Dendritic cell treated with granulocyte-macrophage colony-stimulating factor and Interleukin-4, amounts not matched to agents 40 ng/mL and 50 ng/mL, for 4 days (primary cell): ENCODE data around the gene ZNF764.
A peak's percentile ranks its signal among the peaks of the same experiment; 100 is the strongest.
"Not testable (repeated sequence)": the region's sequence is repeated elsewhere in the genome, so short reads cannot be mapped to it uniquely, and the experiment has no call there.

Experiments
- H3K27ac Mint-ChIP-seq: one replicate; pipeline ENCODE4 v1.8.0; 2022; ENCODE audit warnings: mild to moderate bottlenecking, mixed read lengths
- H3K27me3 Mint-ChIP-seq: one replicate; pipeline ENCODE4 v1.8.0; 2022; ENCODE audit warnings: mild to moderate bottlenecking, mixed read lengths
- H3K36me3 Mint-ChIP-seq: one replicate; pipeline ENCODE4 v1.8.0; 2022; ENCODE audit warnings: low read depth, mixed read lengths
- H3K4me1 Mint-ChIP-seq: one replicate; pipeline ENCODE4 v1.8.0; 2022; ENCODE audit warnings: low read depth, mixed read lengths
- H3K4me3 Mint-ChIP-seq: one replicate; pipeline ENCODE4 v1.8.0; 2022; ENCODE audit warnings: mild to moderate bottlenecking, moderate library complexity, mixed read lengths
- H3K9me3 Mint-ChIP-seq: one replicate; pipeline ENCODE4 v1.8.0; 2022; ENCODE audit warnings: mixed read lengths
- intact Hi-C: fragments of 100-400 bp; cut with micrococcal nuclease; formaldehyde crosslinking; loops from one replicate; pipeline ENCODE4 v1.15.0; 2022

ZNF764 gene

DNA sequence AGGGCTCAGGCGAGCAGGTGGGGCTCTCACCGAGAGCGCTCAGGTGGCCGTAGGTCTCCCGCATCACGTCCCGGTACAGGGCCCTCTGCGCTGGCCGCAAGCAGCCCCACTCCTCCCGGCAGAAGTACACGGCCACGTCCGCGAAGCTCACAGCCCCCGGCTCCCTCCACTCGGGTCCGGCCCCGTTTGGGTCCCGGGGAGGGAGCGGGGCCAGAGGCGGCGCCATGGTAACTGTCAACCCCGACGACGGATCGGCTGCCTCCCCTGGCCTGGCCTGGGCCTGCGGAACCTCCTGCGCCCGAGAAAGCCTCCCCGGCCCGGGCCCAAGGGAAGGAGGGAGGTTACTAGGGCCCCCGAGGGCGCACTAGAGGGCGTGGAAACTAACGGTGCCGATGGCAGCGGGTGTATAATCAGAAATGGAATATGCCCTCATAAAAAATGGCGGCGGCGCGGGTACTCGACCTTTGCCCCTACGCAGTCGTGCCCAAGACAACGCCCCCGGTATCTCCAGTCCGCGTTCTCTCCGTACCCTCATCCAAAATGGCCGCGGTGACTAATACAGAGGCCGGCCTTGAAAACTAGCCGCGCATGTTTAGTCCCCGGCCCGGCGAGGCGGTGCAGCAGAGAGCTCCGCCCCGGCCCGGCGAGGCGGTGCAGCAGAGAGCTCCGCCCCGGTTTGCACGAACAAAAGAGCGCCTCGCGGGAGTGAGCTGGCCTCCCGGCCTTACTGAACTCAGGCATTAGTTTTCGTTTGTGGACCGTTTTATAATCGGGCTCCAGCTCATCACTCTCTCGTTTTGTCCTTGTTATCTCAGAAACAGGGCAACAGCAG is at the start of gene ZNF764:
Gene ZNF764 (minus strand): TSS at position 418 of the 832 bp plus-strand sequence. CDS start 192 bp downstream, at position 226.
- Mint-ChIP-seq H3K9me3 (no peaks in the 10 kb centered on the region), H3K4me3 (peak within 1 kb of the TSS; percentile 92), H3K4me1 (peaks cover 65% of the 10 kb centered on the region), H3K27ac (peak within 1 kb of the TSS; percentile 99), H3K36me3 (peaks cover 48% of the 10 kb centered on the region), H3K27me3 (no peaks in the 10 kb centered on the region)
- intact Hi-C loops = no loop called here

DNA sequence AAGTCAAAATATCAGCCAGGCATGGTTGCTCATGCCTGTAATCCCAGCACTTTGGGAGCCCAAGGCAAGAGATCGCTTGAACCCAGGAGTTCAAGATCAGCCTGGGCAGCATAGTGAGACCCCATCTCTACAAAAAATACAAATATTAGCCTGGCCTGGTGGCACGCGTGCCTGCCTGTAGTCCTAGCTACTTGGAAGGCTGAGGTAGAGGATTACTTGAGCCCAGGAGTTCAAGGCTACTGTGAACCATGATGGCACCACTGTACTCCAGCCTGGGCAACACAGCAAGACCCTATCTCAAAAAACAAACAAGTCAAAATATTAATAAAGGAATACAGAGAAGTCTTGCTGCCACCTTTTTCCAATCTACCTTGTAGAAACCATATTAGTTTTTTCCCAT is 47.8 kb upstream of the ZNF764 start:
- Mint-ChIP-seq H3K27ac (peak overlapping the region; percentile 83), H3K9me3 (no peaks in the 10 kb centered on the region), H3K4me3 (no peak overlapping the region), H3K27me3 (no peaks in the 10 kb centered on the region), H3K4me1 (peaks cover 83% of the 10 kb centered on the region), H3K36me3 (peaks cover 74% of the 10 kb centered on the region)
- intact Hi-C loops = loop anchor here (10.0 kb wide), 1 partner anchor 161 kb away; the partner anchor contains the start of gene SEPHS2

DNA sequence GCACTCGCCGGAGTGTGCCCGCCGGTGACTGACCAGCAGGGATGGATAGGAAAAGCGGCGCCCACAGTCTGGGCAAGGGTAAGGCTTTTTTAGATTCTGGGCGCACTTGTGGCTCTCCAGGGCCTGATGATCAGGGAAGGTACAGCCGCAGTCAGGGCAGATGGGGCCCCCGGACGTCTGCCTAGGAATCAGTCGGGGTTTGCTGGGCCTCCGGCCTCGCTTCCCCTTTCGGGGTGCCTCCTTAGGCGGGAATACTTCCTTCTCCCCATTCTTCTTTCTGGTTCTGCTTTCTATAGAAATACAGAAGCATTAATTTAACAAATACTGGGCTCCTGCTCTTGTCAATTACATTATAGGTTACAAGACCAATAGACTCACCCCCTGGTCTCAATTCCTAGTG is 47.0 kb upstream of the ZNF764 start:
- intact Hi-C loops = loop anchor here (10.0 kb wide), 1 partner anchor 160 kb away; the partner anchor contains the start of gene SEPHS2
- peaks cover 80% of the 10 kb centered on the region for H3K4me1 Mint-ChIP-seq
- H3K9me3 Mint-ChIP-seq = no peaks in the 10 kb centered on the region
- H3K27ac Mint-ChIP-seq = peak overlapping the region; percentile 83
- H3K36me3 Mint-ChIP-seq = peaks cover 73% of the 10 kb centered on the region
- no peaks in the 10 kb centered on the region for H3K27me3 Mint-ChIP-seq
- H3K4me3 Mint-ChIP-seq = peak overlapping the region; percentile 48

DNA sequence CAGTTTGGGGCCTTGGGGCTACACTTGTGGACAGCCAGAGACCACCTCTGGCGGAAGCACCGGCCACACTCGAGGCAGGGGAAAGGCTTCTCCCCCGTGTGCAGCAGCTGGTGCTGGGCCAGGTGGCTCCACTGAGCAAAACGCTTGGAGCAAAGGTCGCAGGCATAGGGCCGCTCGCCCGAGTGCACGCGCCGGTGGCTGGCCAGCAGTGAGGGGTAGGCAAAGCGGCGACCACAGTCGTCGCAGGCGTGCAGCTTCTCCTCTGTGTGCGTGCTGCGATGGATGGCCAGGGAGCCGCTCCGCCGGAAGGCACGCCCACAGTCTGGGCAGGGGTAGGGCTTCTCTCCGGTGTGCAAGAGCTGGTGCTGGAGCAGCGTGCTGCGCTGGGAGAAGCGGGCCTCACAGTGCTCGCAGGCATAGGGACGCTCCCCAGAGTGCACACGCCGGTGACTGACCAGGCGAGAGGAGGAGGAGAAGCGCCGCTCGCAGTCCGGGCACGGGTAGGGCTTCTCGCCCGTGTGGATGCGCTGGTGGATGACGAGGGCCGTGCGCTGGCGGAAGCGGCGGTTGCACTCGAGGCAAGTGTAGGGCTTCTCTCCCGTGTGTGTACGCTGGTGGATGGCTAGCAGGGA is 46.3 kb upstream of the ZNF764 start:
- Mint-ChIP-seq H3K9me3 (no peaks in the 10 kb centered on the region), H3K27ac (peak overlapping the region; percentile 83), H3K4me3 (peak overlapping the region; percentile 48)

DNA sequence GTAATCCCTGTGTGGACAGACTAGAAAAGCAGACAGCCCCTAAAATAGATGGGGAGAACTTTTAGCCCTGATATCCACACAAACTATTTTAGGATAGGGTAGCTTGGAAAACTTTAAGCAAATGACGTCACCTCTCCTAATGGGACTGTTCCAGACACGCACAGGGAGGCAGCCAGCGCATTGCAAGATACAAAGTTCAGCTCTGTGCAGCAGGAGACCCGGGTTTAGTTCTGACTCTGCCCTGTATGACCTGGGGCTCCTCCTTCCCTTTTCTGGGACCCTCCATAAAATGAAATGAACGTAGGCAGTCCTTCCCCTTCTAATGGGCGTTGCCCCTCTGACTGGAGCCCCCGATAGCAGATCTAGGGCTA is 45.8 kb upstream of the ZNF764 start:
- peak overlapping the region; percentile 17 for H3K4me3 Mint-ChIP-seq
- H3K36me3 Mint-ChIP-seq = peaks cover 60% of the 10 kb centered on the region
- intact Hi-C loops = loop anchor here (10.0 kb wide), 1 partner anchor 159 kb away; the partner anchor contains the start of gene SEPHS2
- no peaks in the 10 kb centered on the region for H3K9me3 Mint-ChIP-seq
- peaks cover 74% of the 10 kb centered on the region for H3K4me1 Mint-ChIP-seq
- peak overlapping the region; percentile 83 for H3K27ac Mint-ChIP-seq
- no peaks in the 10 kb centered on the region for H3K27me3 Mint-ChIP-seq

More for the DNA sequence above, 46.3 kb upstream of the ZNF764 start:
- intact Hi-C loops = loop anchor here (10.0 kb wide), 1 partner anchor 160 kb away; the partner anchor contains the start of gene SEPHS2
- peaks cover 66% of the 10 kb centered on the region for H3K36me3 Mint-ChIP-seq
- H3K4me1 Mint-ChIP-seq = peaks cover 79% of the 10 kb centered on the region
- H3K27me3 Mint-ChIP-seq = no peaks in the 10 kb centered on the region

DNA sequence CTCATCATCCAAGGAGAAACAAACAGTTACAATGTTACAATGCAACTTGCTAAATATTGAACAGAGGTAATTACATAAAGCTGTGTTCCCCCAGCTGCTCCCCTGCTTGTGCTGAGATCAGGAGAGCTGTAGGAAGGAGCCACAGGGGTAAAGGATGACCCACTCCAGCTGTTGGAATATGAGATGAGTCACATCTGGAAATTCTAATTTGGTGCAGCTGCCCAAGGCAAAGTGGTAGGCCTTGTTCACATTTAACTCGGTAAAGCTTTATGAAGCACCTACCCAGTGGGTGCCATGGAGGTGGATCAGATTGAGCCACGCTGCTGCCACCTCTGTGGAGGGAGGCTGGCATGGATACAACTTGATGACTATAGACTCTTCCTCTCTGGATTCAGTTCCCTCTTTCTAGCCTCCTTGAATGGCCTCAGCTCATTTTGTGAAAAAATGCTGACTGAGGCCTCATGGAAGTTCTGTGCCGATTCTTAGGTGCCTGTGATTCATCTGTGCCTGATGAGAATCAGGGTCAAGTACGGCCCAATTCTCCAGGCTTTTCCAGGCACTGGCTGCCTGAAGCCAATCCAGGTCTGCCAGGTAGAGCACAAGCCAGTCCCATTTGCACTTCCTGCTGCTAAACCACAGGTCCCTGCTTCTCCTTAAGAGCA is 44.6 kb upstream of the ZNF764 start:
- Mint-ChIP-seq H3K4me3 (peak overlapping the region; percentile 6), H3K27ac (peak overlapping the region; percentile 80), H3K9me3 (no peaks in the 10 kb centered on the region), H3K36me3 (peaks cover 49% of the 10 kb centered on the region), H3K27me3 (no peaks in the 10 kb centered on the region), H3K4me1 (peaks cover 69% of the 10 kb centered on the region)
- intact Hi-C loops = loop anchor here (10.0 kb wide), 1 partner anchor 158 kb away; the partner anchor contains the start of gene SEPHS2

DNA sequence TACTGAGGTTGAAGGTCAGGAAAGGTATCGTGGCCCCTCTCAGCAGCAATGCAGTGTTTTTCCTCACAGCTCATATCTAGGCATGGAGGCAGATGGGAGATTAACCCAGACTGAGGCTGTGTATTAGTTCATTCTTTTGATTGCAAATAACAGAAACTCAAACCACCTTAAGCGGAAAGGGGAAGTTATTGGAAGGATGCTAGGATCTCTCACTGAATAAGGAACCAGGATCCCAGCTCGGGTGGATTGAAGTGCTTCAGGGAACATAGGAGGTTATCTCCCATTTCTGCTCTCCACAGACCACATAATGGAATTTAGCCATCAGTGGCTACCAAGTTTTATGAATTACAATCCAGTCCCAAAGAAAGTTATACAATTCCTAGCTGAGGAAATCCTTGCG is 43.8 kb upstream of the ZNF764 start:
- no peaks in the 10 kb centered on the region for H3K9me3 Mint-ChIP-seq
- H3K36me3 Mint-ChIP-seq = peaks cover 42% of the 10 kb centered on the region
- H3K4me3 Mint-ChIP-seq = peak overlapping the region; percentile 7
- peak overlapping the region; percentile 80 for H3K27ac Mint-ChIP-seq
- no peaks in the 10 kb centered on the region for H3K27me3 Mint-ChIP-seq
- peaks cover 66% of the 10 kb centered on the region for H3K4me1 Mint-ChIP-seq
- intact Hi-C loops = loop anchor here (10.0 kb wide), 1 partner anchor 157 kb away; the partner anchor contains the start of gene SEPHS2

DNA sequence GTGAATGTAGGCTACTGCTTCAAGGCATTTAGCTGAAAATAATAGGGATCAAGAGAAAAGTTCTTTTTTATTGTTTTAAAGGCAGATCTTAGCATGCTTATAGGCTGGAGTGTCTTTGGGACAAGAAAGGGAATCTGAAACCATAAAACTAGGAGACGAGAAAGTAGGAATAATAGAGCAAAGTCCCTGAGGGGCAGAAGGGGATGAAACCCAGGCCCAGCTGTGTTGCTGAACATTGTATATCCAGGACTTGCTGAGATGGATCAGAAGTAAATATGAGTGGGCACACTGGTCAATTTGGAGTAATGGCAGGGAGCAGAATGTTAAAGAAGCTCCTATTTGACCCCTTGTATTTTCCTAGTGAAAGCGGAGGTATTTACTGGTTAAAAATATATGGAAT is 42.8 kb upstream of the ZNF764 start:
- Mint-ChIP-seq H3K9me3 (no peaks in the 10 kb centered on the region), H3K4me3 (no peak overlapping the region), H3K27ac (no peak overlapping the region), H3K36me3 (peaks cover 32% of the 10 kb centered on the region), H3K27me3 (no peaks in the 10 kb centered on the region), H3K4me1 (peaks cover 58% of the 10 kb centered on the region)
- intact Hi-C loops = loop anchor here (10.0 kb wide), 1 partner anchor 156 kb away; the partner anchor contains the start of gene SEPHS2

DNA sequence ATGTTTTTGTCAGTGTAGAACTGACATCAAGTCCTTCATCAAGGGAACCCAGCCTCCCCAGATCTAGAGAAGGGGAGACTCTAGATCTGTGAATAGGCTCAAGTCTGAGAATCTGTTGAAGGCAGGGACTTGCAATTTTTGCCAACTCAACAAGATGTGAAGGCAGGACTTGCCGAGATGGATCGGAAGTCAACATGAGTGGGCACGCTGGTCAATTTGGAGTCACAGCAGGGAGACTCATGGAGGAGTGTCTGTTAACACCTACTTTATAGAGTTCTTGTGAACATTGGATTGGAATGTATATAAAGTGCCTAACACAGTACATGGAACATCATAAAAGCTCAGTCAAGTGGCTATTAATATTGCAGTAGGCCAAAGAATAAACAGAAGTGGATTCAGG is 42.0 kb upstream of the ZNF764 start:
- H3K27ac Mint-ChIP-seq = no peak overlapping the region
- H3K4me3 Mint-ChIP-seq = no peak overlapping the region
- intact Hi-C loops = loop anchor here (10.0 kb wide), 1 partner anchor 155 kb away; the partner anchor contains the start of gene SEPHS2
- peaks cover 51% of the 10 kb centered on the region for H3K4me1 Mint-ChIP-seq
- no peaks in the 10 kb centered on the region for H3K9me3 Mint-ChIP-seq
- peaks cover 24% of the 10 kb centered on the region for H3K36me3 Mint-ChIP-seq
- no peaks in the 10 kb centered on the region for H3K27me3 Mint-ChIP-seq

DNA sequence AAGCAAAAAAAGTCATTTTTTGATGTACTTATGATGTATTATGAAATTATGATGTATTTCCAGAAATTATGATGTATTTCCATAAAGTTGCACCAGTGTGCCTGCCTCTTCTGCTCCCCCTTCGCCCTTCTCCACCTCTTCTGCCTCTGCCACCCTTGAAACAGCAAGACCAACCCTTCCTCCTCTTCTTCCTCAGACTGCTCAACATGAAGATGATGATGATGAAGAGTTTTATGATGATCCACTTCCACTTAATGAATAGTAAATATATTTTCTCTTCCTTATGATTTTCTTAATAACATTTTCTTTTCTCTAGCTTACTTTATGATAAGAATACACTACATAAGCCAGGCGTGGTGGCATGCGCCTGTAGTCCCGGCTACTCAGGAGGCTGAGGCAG is 34.7 kb upstream of the ZNF764 start:
- H3K27me3 Mint-ChIP-seq = no peaks in the 10 kb centered on the region
- no peak overlapping the region for H3K27ac Mint-ChIP-seq
- H3K4me3 Mint-ChIP-seq = no peak overlapping the region
- no peaks in the 10 kb centered on the region for H3K9me3 Mint-ChIP-seq
- intact Hi-C loops = no loop called here
- peaks cover 20% of the 10 kb centered on the region for H3K36me3 Mint-ChIP-seq
- H3K4me1 Mint-ChIP-seq = no peaks in the 10 kb centered on the region

DNA sequence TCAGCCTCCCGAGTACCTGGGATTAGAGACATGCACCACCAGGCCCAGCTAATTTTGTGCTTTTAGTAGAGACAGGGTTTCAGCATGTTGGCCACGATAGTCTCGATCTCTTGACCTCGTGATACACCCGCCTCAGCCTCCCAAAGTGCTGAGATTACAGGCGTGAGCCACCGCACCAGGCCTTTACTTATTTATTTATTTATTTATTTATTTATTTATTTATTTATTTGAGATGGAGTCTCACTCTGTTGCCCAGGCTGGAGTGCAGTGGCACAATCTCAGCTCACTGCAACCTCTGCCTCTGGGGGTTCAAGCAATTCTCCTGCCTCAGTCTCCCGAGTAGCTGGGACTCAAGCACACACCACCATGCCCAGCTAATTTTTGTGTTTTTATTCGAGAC is 32.7 kb upstream of the ZNF764 start:
- H3K27ac Mint-ChIP-seq, H3K9me3 Mint-ChIP-seq, intact Hi-C loops, H3K27me3 Mint-ChIP-seq, H3K4me1 Mint-ChIP-seq, H3K4me3 Mint-ChIP-seq: not testable (repeated sequence)
- peaks cover 20% of the 10 kb centered on the region for H3K36me3 Mint-ChIP-seq

DNA sequence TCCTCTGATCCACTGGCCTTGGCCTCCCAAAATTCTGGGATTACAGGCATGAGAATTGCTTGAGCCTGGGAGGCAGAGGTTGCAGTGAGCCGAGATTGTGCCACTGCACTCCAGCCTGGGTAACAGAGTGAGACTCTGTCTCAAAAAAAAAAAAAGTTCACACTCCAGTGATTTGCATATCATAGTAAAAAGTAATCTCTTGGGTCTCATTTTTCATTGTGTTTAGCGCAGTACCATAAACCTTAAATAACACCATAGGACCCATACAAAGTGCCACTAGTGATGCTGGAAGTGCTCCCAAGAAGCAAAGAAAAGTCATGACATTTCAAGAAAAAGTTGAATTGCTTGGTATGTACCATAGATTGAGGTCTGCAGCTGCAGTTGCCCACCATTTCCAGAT is 31.4 kb upstream of the ZNF764 start:
- intact Hi-C loops, H3K27ac Mint-ChIP-seq: not testable (repeated sequence)
- peaks cover 12% of the 10 kb centered on the region for H3K4me1 Mint-ChIP-seq

DNA sequence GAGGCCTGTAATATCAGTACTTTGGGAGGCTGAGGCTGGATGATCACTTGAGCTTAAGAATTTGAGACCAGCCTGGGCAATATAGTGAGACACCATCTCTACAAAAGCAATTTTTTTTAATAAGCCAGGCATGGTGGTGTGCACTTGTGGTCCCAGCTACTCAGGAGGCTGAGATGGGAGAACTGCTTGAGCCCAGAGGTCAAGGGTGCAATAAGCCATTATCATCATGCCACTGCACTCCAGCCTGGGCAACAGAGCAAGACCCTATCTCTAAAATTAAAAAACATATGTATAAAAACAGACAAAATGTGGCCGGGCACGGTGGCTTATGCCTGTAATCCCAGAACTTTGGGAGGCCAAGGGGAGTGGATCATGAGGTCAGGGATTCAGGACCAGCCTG is 30.5 kb upstream of the ZNF764 start:
- H3K4me1 Mint-ChIP-seq = peaks cover 12% of the 10 kb centered on the region
- H3K4me3 Mint-ChIP-seq = no peak overlapping the region
- H3K9me3 Mint-ChIP-seq = no peaks in the 10 kb centered on the region
- no peaks in the 10 kb centered on the region for H3K27me3 Mint-ChIP-seq
- no peak overlapping the region for H3K27ac Mint-ChIP-seq
- intact Hi-C loops = no loop called here
- H3K36me3 Mint-ChIP-seq = peaks cover 18% of the 10 kb centered on the region

More for the DNA sequence above, 31.4 kb upstream of the ZNF764 start:
- not testable (repeated sequence) for H3K4me3 Mint-ChIP-seq, H3K9me3 Mint-ChIP-seq, H3K27me3 Mint-ChIP-seq
- H3K36me3 Mint-ChIP-seq = peaks cover 20% of the 10 kb centered on the region
